NCI-H2196 treated with DMSO at 0.1 percent for 48 hours (cell line): ENCODE measurements around the gene RAD51B.
"Not testable (repeated sequence)": the region's sequence is repeated elsewhere in the genome, so short reads cannot be mapped to it uniquely, and the experiment has no call there.

Experiments
- DNase-seq: peaks from one replicate; lab custom pipeline; 2025; ENCODE audit not compliant: unreplicated experiment; lab: John Stamatoyannopoulos, UW

Gene RAD51B

DNA sequence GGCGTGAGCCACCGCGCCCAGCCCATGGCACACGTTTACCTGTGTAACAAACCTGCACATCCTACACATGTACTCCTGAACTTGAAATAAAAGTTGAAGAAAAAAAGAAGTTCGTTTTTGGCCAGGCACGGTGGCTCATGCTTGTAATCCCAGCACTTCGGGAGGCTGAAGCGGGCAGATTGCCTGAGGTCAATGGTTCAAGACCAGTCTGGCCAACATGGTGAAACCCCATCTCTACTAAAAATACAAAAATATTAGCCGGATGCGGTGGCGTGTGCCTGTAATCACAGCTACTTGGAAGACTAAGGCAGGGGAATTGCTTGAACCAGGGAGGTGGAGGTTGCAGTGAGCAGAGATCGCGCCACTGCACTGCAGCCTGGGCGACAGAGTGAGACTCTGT is 879.2 kb downstream of the RAD51B start:
- DNase-seq, result not testable (repeated sequence)

DNA sequence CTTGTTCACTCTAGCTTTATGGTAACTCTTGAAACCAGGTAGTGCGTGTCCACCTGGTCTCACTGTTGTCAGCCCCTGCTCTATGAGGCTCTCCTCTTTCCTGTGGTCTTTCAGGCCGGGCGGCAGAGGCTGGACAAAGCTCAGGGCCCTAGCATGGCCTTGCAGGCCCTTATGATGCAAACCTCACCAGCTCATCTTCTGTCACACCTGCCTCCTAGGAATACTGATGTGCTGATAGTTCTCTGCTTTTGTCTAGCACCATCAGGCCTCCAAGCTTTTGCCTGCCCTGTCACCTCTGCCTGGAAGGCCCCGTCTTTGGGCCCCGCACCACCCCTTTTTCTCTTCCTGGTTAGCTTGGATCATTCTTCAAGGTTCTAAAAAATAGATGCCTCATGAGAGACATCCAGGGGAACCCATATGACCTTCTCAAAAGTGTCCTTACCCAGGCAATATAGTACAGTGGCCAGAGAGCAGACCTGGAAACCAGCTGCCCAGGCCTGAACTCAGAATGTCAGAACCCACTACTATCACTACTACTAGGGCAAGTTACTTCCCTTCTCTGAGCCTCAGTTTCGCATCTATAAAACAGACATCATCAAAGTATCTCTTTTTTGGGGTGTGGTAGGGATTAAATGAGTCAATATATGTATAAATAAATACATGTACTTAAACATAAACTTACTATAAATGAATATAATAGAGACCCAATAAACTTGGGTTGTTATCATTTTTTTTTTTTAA is 881.6 kb downstream of the RAD51B start:
- no peak for DNase-seq

DNA sequence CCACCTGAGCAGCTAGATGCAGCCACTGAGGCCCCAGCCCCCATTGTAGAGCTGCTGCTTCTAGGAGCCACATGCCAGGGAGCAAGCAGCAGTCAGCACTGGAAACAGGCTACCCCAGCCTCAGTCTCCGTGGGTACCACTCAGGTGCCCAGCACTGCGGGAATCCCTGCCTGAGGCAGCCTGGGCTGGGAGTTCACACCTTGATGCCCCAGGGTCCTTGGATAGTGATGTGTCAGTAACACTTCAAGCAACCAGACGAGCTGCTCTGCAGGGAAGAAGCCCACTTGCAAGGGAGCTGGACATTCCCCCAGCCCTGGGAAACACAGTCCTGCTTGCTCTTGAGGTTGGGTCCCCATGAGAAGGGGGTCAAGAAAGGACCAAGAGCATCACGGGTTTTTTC is 882.6 kb downstream of the RAD51B start:
- DNase-seq, result no peak

DNA sequence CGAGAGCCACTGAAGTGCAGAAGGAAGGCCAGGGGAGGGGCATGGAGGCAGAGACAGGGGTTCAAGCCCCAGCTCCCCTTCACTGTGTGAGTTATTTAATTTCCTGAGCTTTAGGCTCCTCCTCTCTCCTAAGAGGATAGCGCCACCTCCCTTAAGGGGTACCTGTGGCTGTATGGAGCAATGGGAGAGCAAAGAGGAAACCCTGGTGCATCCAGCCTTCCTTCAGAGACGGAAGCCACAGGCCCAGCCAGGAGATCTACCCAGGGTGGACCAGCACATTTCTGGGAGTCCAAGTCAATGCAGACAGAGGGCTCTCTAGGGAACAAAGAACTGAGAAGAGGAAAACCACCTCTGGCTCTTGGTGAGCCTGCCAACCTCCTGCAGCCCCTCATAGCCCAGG is 883.0 kb downstream of the RAD51B start:
- DNase-seq, result no peak

DNA sequence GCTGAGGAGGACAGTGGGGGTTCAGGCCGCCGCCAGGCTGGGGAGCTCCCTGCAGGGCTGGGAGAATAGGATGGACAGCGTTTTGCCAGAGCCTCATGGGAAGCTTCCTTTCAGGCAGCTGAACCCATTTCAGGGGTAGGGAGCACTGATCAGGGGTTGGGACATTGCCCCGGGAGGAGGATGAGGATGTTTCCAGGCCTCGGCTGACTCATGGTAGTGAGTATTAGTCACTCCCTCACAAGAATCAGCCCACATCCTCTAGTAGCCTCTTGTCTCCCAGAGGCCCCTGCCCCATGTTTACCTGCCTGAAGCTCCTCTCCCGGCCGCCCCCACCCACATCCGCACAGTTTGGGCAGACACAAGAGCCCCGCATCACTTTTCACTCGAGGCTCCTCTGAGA is 883.5 kb downstream of the RAD51B start:
- DNase-seq, result no peak

DNA sequence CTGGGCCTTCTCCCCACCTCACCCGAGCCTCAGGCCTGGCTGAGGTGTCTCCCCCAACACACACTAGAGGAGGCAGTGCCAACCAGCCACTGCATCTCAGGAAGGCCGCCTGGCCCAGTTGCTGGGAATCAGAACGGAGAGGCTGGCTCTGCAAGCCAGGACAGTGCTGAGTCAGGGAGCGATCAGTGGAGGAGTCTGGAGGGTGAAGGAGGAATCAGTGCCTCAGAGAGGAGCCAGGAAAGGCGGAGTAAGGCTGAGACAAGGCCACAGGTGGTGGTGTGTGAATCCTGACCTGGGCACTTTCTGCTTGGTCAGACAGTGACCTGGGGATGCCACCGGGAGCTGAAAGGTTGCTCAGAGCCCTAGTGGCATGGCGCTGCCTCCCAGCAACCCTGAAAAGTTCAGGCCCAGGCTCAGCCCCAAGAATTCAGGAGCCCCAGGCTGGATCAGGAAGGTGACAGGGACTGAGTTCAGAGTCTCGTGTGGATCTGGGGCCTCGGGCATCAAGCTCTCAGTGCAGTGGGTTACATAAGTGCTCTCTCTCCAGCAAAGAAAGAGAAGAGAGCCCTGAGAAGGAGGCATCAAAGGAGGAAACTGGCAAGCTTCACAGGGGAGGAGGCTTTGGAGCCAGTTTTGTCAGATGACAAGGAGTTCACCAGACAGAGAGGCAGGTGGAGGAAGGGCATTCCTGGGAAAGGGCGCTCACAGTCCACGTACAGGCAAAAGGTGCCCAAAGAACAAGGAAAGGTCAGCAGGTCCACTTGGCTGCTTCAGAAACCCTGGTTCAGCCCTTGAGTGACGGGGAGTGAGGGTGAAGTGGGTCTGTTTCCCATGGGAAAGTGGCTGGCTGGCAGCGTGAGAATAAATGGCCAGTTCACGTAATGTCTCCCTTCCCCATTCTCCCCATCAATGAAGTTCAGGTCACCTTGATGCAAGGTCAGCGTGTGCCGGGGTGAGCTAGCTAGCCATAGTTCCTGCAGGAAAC is 885.4 kb downstream of the RAD51B start:
- no peak for DNase-seq

DNA sequence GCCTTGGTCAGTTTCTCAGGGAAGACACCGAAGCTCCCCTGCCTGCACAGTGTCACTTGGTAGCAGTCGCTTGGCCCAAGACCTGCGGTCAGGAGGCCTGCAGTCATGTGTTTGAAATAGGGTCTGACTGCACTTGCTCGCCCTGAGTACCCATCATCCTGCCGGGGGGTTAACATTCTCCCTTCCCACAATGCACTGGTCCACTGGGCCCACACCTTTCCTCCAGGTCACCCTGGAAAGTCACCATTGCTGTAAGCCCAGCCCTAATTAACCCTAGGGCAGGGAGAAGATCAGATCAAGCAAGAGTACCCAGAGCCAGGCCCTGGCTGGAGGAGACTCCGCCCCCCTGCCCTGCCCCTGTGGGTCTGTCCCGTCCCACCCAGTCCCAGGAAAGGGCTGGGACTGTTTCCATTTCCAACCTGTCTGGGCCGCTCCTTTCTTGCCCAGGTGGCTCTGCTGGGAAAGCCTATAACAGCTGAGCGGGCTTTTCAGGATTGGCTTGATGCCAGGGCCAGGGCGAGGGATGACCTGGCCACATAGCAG is 886.2 kb downstream of the RAD51B start:
- no peak for DNase-seq

DNA sequence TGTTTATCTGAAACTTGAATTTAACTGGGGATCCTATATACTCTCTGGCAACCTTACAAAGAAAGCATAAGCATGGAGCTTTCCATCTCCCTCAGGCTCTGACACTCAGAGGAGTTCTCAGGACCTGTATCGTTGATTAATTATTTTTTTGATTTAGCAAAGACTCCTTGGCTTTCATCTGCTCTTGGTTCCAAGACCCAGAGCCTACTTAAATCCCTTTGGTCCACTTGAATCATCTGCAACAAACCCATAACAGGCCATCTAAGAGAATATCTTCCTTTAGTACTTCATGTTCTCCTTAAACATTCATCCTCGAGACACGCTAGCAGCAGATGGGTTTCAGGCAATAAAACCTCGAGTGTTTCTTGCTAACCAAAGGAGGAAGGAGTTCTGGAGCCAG is 887.9 kb downstream of the RAD51B start:
- DNase-seq, result no peak

DNA sequence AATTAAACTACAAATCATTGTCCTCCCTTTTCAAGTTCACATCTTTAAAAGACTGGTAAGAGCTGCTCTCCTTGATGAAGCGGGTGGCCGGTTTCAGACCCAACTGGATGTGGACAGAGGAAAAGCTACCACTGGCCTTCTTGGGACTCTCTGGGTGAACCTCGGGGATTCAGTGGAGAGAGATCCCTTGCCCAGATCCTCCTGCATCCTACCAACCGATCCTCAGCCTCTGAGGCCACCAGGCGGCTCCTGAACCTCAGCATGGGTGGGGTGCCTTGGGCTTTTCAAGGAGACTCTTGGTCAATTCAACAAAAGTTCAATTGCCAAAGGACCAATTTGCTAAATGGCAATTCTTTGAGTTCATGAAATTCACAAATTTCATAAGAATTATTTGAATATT is 888.8 kb downstream of the RAD51B start:
- DNase-seq, result no peak

DNA sequence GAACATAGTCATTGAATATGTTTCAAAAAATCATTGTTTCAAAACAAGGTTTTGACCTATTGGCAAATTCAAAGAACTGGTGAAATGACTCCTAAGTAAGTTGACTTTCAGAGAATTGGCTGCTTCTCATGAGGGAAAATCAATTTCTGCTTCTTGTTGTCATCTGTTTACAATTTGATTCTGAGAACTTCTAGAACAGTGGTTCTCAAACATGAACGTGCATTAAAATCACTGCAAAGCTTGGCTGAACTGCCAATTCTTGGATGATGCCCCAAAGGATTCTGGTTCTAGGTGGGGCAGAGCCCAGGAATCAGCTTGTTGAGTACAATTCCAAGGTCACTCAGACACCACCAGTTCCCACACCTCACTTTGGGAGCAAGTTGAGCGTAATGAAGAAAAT is 889.4 kb downstream of the RAD51B start:
- no peak for DNase-seq

DNA sequence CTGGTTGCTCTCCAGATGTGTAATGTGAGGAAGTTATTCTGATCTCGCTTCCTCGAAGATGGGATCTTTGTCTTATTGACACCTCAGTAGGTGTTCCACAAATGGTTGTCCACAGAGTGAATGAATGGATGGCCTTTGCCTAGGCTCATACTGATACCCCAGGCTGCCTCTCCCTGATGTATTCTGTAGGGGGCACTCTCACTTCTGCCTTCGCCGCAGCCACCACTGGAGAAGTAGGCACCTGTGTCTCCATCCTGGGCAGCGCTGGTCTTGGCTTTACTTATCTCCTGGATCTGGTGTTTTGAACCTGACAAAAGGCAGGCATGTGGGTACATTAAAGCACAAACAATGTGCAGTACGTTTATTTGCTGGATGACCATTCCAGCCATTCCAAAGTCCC is 891.2 kb downstream of the RAD51B start:
- no peak for DNase-seq

DNA sequence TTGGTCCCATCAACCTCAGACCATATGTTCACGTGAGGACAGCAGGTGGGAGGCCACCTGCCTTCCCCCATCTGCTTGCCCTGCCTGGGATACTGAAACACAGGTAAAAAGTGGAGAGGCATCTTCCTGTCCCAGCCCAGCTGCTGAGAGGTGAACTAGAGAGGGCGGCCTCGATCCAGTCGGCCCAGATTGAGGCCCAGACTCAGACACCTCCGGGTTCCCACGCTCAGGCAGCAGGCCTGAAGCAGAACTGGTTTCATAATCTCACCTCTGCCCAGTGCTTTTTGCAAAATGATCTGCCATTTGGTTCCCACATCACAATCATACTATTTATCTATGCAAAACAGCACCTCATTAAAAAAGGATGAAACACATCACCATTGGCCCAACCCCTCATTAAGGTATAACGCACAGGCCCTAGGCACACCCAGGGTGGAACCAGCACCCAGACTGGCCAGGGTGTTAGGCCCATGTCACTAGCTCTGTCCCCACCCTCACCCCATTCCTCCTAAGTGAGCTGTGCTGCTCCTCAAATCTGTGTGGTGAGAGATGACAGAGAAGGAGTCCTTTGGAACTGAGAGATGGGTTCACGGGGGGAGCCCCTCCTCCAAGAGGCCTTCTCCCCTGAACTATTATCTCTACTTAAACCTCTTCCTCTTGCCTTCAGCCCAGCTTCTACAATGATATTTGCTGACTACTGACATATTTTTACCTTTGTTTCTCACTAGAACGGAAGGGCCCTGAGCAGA is 892.2 kb downstream of the RAD51B start:
- DNase-seq, result no peak

DNA sequence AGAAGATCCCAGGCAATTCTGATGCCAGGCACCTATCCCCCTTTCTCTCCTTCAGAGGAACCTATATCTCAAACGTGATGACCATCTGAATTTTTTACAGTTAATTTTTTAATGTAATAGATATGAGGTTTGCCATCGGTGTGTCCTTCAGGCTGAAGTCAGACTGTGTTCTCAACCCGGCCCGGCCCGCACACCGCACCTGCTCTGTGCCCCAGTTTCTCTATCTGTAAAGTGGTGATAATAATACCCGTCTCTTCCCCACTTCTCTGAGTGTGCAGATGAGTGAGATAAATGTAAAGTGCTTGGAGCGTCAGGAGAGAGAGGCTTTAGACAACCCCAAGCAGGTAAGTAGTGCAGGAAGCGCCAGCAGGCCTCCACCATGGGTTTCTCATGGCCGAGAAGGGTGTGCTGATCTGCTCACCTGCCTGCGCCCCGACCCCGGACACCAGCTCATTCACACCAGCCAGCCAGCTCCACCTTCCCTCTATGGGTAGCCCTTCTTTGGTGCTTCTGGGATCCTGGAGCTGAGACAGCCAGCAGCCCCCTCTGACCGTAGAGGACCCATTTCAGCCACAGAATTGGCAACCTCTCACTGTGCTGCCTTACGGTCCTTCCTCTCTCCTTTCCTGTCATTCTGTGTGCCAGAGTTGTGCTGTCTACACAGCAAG is 893.3 kb downstream of the RAD51B start:
- no peak for DNase-seq

DNA sequence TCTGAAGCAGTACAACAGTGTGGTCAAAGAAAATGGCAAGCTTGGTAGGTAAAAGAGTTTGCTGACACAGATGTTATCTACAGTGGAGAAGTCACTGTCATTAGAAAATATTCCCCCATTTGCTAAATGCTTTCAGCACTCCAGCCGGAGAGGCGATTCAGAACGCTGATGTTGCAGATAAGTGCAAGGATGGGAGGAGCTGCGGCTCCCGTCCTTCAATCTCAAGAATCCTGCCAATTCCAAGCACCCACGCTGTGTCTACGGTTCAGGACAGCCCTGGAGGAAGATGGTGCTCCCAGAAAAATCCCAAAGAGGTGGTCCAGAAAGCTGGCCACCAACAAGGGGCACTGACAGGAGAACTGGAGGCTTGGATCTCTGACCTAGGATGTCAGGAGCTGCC is 894.2 kb downstream of the RAD51B start:
- no peak for DNase-seq

DNA sequence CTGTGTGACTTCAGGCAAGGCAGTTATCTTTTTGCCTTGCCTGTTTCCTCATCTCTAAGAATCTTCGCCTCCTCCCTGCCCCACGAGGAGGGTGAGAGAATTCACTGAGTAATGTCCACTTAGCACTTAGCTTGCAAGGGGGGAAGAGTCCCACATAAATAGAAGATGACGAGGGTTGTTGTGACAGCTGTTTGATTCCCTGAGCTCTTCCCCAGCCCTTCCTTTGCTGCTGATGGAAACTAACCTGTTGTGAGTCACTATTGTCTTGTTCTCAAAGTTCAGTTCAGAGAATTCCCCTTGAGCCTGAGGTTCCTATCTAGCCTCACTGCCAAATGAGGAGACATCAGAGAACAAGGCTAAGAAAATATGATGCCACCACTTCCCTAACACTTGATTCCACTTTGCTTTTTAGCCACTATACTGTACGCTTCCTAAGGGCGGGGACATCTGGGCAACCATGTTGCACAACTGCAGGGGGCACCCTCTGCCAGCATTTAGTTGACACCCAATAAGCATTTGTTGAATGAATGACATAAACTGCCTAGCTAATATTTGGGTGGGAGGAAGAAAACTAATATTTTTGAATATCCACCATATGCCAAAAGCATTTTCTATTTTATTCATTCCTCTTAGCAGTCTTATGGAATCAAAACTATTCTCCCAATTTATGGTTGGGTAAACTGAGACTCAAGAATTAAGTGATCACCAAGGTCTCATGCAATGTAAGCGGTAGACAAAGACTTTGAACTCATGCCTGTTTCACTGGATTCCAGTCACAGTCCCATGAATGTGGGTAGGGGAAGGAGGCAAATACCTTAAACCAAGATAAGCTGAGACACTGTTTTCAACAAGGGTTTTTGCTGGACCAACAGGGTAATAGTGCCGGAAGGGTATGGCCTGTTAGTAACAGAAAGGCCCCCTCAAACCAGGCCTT is 895.7 kb downstream of the RAD51B start:
- DNase-seq, result no peak

DNA sequence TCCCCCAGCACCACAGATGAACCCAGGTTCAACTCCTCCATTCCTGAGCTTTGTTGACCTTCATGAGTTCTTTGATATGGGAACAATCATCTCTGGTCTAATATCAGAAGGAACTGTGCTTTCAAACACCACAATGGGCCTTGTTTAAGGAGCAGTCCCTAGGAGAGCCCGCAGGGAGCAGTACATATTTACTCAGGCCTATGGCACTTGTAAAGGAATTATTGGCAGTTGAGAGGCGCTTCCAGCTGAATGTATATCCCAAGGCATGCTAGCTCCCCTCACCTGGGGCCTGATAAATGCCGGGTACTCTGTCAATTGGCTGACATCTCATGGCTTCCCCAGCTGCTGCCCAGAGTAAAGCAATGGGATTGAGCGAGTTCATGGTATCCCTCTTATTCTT is 897.1 kb downstream of the RAD51B start:
- DNase-seq, result no peak

DNA sequence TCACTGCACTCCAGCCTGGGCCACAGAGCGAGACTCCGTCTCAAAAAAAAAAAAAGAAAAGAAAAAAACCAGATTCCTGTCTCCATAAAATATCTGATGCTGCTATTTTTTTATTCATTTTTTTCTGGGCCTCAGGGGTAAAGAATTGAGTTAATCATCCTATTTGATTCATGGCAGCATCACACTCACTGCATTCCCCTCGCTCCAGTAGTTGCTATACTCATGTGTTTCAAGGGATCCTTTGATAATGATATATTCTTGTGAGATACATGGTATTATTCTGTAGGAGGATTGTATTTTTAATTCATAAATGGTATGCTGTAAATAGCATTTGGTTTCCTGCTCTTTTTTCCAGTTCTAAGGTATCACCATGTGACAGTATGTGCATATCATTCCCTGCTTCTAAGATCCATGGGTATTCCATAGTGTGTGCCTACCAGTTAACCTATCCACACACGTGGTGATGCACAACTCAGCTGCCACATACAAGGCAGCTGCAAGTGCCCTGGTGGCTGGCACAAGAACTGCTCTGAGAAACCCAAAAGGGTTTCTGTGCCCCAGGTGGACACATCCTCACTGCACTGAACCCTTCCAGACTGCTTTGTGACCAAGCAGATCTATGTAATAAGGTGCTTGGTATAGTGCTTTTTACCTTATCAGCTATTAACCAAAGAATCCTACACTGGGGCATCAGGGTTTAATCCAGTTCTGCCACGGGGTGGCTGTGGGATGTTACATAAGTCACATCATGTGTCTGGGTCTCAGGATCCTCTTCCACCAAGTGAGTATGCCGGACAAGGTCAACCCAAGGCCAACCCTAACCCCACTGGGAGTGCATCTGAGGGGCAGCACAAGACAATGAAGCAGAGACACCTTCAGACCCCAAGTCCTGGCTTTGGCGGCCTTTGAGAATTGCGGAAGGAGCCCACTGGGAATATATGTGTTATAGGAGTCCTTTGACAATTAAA is 898.7 kb downstream of the RAD51B start:
- DNase-seq, result no peak

DNA sequence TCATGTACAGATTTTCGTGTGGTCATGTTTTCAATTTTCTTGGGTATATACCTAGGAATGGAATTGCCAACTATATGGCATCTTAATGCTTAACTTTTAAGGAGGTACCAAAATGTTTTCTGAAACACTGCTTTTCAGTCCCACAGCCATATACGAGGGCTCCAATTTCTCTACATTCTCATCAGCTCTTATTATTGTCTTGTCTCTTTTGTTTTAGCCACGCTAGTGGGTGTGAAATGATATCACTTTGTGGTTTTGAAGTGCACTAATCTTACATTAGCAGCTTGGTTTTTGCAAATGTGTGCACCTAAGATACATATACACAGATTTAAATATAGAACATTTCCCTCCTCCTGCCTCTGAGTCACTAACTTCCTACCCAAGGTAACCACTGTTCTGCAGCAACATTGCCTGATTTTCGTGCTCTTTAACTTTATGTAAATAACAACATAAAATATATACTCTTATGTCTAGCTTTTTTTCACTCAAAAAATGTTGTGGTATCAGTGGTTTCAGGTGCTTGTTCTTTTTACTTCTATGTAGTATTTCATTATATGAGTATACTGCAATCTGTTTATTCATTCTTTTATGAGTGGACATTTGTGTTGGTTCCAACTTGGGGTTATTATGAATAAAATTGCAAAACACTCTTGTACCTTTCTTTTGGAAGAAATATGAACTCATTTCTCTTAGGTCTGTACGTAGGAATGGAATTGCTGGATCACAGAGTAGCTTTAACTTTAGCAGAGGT is 900.2 kb downstream of the RAD51B start:
- no peak for DNase-seq
